MM.1S (cell line): Measurements from ENCODE around the gene CCDC88C.

Experiments used
- DNase-seq: peaks from one replicate; pipeline ENCODE4 v3.0.0-alpha.2; 2015
- H2AFZ ChIP-seq: fragments of 300-600 bp; sonication (generic); 2 replicates; pipeline ENCODE4 v1.6.0; 2016; ENCODE audit warnings: antibody characterized with exemption, low read length
- H3F3A ChIP-seq: fragments of 300-600 bp; sonication (generic); 2 replicates; pipeline ENCODE4 v1.6.1; 2016; ENCODE audit warnings: mild to moderate bottlenecking, antibody characterized with exemption, low read length, moderate library complexity, mixed read lengths; ENCODE audit not compliant: insufficient read depth
- H3K27ac ChIP-seq: fragments of 300-600 bp; sonication (generic); 2 replicates; pipeline ENCODE4 v1.5.1; 2016; ENCODE audit warnings: mild to moderate bottlenecking, low read length
- H3K27me3 ChIP-seq: fragments of 300-600 bp; sonication (generic); replicated peaks from 2 replicates; pipeline ENCODE4 v1.6.0; 2016; ENCODE audit warnings: low read length; ENCODE audit not compliant: insufficient read depth
- H3K36me3 ChIP-seq: fragments of 300-600 bp; sonication (generic); replicated peaks from 2 replicates; pipeline ENCODE4 v1.6.1; 2016; ENCODE audit warnings: mild to moderate bottlenecking, low read length, mixed read lengths; ENCODE audit not compliant: insufficient read depth
- H3K4me1 ChIP-seq: fragments of 300-600 bp; sonication (generic); 2 replicates; pipeline ENCODE4 v1.6.1; 2016; ENCODE audit warnings: low read length, mixed read lengths
- H3K4me2 ChIP-seq: fragments of 300-600 bp; sonication (generic); 2 replicates; pipeline ENCODE4 v1.6.0; 2016; ENCODE audit warnings: low read depth, low read length
- H3K4me3 ChIP-seq: fragments of 300-600 bp; sonication (generic); 2 replicates; pipeline ENCODE4 v1.5.1; 2016; ENCODE audit warnings: low read length, mixed read lengths
- H3K79me2 ChIP-seq: fragments of 300-600 bp; sonication (generic); 2 replicates; pipeline ENCODE4 v1.6.1; 2016; ENCODE audit warnings: mixed run types, low read length, mixed read lengths
- H3K9ac ChIP-seq: fragments of 300-600 bp; sonication (generic); 2 replicates; pipeline ENCODE4 v1.6.1; 2016; ENCODE audit warnings: low read length, mixed read lengths
- H3K9me2 ChIP-seq: fragments of 300-600 bp; sonication (generic); replicated peaks from 2 replicates; pipeline ENCODE4 v1.6.1; 2016; ENCODE audit warnings: mild to moderate bottlenecking, low read length, mixed read lengths; ENCODE audit not compliant: insufficient read depth
- H3K9me3 ChIP-seq: fragments of 300-600 bp; sonication (generic); replicated peaks from 2 replicates; pipeline ENCODE4 v1.6.1; 2016; ENCODE audit warnings: mild to moderate bottlenecking, low read length, mixed read lengths; ENCODE audit not compliant: insufficient read depth
- H4K20me1 ChIP-seq: fragments of 300-600 bp; sonication (generic); 2 replicates; pipeline ENCODE4 v1.6.1; 2016; ENCODE audit warnings: mild to moderate bottlenecking, low read length, moderate library complexity, mixed read lengths; ENCODE audit not compliant: insufficient read depth
- EZH2 ChIP-seq: fragments of 300-600 bp; sonication (generic); optimal IDR thresholded peaks from 2 replicates; pipeline ENCODE3; 2017; ENCODE audit warnings: low read depth, mild to moderate bottlenecking, antibody characterized with exemption, low read length, mixed read lengths
- EZH2phosphoT487 ChIP-seq: fragments of 300-600 bp; sonication (generic); IDR thresholded peaks from 2 replicates; pipeline ENCODE4 v1.6.1; 2018; ENCODE audit warnings: antibody characterized with exemption, low read length
- TF ChIP-seq, protein P1 (sequence below): fragments of 300-600 bp; sonication (generic); IDR thresholded peaks from 2 replicates; pipeline ENCODE4 v1.5.1; 2016; ENCODE audit warnings: antibody characterized with exemption, low read length, mixed read lengths

Gene CCDC88C

GRCh38 chr14:91292491-91292890, 125.1 kb downstream of the CCDC88C start:
- Histone ChIP-seq H3K9me2 (no peaks in the 10 kb centered on the region), H3K36me3 (no peaks in the 10 kb centered on the region), H3K27me3 (no peaks in the 10 kb centered on the region), H3K4me2 (no peak overlapping the region), H2AFZ (no peak overlapping the region), H3K9me3 (no peaks in the 10 kb centered on the region), H3K4me1 (no peaks in the 10 kb centered on the region), H3K9ac (no peak overlapping the region), H3K79me2 (peaks cover 34% of the 10 kb centered on the region), H3K27ac (no peak overlapping the region), H3K4me3 (no peak overlapping the region), H3F3A (no peaks in the 10 kb centered on the region), H4K20me1 (no peaks in the 10 kb centered on the region)
- DNase-seq, result no peak
- TF ChIP-seq EZH2 (no peak), EZH2phosphoT487 (no peak)
- TF ChIP-seq, protein P1, sequence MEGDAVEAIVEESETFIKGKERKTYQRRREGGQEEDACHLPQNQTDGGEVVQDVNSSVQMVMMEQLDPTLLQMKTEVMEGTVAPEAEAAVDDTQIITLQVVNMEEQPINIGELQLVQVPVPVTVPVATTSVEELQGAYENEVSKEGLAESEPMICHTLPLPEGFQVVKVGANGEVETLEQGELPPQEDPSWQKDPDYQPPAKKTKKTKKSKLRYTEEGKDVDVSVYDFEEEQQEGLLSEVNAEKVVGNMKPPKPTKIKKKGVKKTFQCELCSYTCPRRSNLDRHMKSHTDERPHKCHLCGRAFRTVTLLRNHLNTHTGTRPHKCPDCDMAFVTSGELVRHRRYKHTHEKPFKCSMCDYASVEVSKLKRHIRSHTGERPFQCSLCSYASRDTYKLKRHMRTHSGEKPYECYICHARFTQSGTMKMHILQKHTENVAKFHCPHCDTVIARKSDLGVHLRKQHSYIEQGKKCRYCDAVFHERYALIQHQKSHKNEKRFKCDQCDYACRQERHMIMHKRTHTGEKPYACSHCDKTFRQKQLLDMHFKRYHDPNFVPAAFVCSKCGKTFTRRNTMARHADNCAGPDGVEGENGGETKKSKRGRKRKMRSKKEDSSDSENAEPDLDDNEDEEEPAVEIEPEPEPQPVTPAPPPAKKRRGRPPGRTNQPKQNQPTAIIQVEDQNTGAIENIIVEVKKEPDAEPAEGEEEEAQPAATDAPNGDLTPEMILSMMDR, result no peak

GRCh38 chr14:91291786-91292405, 125.7 kb downstream of the CCDC88C start:
- no peak overlapping the region for H3K4me3 ChIP-seq
- no peak overlapping the region for H3K9ac ChIP-seq
- no peak overlapping the region for H2AFZ ChIP-seq
- no peaks in the 10 kb centered on the region for H3F3A ChIP-seq
- H3K4me2 ChIP-seq, result no peak overlapping the region
- H3K79me2 ChIP-seq, result peaks cover 30% of the 10 kb centered on the region
- H4K20me1 ChIP-seq, result no peaks in the 10 kb centered on the region
- H3K9me3 ChIP-seq, result no peaks in the 10 kb centered on the region
- H3K4me1 ChIP-seq, result no peaks in the 10 kb centered on the region
- H3K36me3 ChIP-seq, result no peaks in the 10 kb centered on the region
- no peak overlapping the region for H3K27ac ChIP-seq
- TF ChIP-seq, protein P1, result no peak
- TF ChIP-seq EZH2phosphoT487, result no peak
- TF ChIP-seq EZH2, result no peak
- no peaks in the 10 kb centered on the region for H3K27me3 ChIP-seq
- no peak for DNase-seq
- no peaks in the 10 kb centered on the region for H3K9me2 ChIP-seq

- H3K27ac ChIP-seq, result no peak overlapping the region
- no peak for DNase-seq
- H3K4me2 ChIP-seq, result no peak overlapping the region
- no peak overlapping the region for H3K4me3 ChIP-seq
- H2AFZ ChIP-seq, result no peak overlapping the region
- no peaks in the 10 kb centered on the region for H3K9me2 ChIP-seq
- H3K27me3 ChIP-seq, result no peaks in the 10 kb centered on the region
- peaks cover 30% of the 10 kb centered on the region for H3K79me2 ChIP-seq
- no peaks in the 10 kb centered on the region for H3K9me3 ChIP-seq
- no peak overlapping the region for H3K9ac ChIP-seq
- no peaks in the 10 kb centered on the region for H3K36me3 ChIP-seq
- H3F3A ChIP-seq, result no peaks in the 10 kb centered on the region
- H3K4me1 ChIP-seq, result no peaks in the 10 kb centered on the region
- TF ChIP-seq EZH2, result no peak
- H4K20me1 ChIP-seq, result no peaks in the 10 kb centered on the region
Measured at GRCh38 chr14:91290986-91291385, 126.6 kb downstream of the CCDC88C start.

DNA sequence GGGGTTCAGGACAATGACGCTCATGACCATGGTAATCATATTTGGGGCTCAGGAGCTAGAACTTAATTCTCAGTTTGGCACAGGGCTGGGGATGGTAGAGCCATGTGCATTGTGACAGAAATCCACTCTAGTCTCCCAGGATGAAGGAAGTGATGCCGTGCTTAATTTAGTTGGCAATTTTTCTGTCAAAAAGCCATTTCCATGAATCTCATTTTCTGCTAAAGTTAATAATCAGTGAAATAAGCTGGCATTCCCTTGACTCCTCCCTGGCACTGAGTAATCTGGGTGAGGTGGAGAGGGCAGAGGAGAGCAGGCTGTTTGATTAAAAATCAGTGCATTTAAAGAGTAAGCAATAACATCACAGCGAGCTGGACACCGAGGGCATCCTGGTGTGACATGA, 128.2 kb downstream of the CCDC88C start:
- no peaks in the 10 kb centered on the region for H3K36me3 ChIP-seq

More for the DNA sequence above, 128.2 kb downstream of the CCDC88C start:
- Histone ChIP-seq H3K4me1 (no peaks in the 10 kb centered on the region), H3K27me3 (no peaks in the 10 kb centered on the region), H3K4me2 (no peak overlapping the region), H3F3A (no peaks in the 10 kb centered on the region), H4K20me1 (no peaks in the 10 kb centered on the region), H3K9me3 (no peaks in the 10 kb centered on the region), H3K9me2 (no peaks in the 10 kb centered on the region), H3K4me3 (no peak overlapping the region), H3K9ac (no peak overlapping the region), H3K79me2 (peaks cover 35% of the 10 kb centered on the region), H2AFZ (no peak overlapping the region), H3K27ac (no peak overlapping the region)
- DNase-seq, result no peak
- TF ChIP-seq EZH2, result no peak
- TF ChIP-seq EZH2phosphoT487, result no peak
- TF ChIP-seq, protein P1, result no peak
